Measurements from ENCODE around the gene CWC27.
"Not testable (repeated sequence)": the region's sequence is repeated elsewhere in the genome, so short reads cannot be mapped to it uniquely, and the experiment has no call there.

Gene CWC27

DNA sequence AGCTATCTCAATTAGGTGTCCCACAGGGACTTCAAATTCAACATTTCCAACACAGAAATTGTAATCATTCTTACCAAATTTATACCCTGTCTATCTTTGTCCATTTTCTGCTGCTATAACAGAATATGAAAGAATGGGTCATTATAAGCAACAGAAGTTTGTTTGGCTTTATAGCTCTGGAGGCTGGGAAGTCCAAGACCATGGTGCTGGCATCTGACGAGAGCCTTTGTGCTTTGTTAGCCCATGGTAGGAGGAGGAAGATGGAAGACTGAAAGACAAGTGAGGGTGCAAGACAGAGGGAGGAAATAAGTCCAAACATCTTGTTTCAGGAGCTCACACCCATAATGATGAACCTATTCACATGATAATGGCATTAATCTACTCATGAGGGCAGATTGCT, 72.2 kb downstream of the CWC27 start:
- DNase-seq: no peak

GRCh38 chr5:64853777-64854176, 85.0 kb downstream of the CWC27 start:
- DNase-seq: no peak

- no peak for DNase-seq
Observed at GRCh38 chr5:64854855-64855254, 86.1 kb downstream of the CWC27 start.

DNA sequence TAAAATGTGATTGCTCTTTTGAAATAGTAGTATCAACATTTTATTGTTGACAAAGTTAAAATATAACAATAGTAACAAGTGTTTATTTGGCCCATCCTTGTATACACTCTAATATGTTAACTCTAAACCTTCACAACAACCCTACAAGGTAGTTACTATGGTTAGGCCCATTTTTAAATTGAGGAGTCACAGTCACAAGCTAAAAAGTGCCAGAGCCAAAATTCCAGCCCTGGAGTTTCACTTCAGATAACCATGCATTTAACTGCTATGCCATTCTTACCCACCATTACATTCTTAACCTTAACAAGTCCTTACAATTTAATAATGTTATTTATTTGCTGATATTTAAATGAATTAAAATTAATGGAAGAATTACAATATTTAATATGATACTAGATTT, 91.2 kb downstream of the CWC27 start:
- DNase-seq: no peak

DNA sequence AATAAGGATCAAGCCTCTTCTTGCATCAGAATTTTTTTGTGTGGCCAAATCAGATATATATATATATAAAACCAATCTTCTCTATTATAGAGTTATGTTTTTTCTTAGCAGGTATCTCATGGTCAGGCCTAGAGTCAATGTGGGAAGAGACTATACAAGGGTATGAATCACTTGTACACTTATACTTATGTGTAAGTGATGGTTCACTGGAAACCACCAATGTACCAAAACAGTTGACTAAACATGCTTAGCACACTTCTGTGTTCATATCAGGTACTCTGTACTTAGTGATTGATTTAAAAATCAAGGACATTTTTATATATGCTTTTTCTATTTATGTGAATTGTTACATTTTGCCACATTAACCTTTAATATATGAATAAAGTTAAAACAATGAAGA, 92.6 kb downstream of the CWC27 start:
- no peak for DNase-seq

- DNase-seq: no peak
Observed at GRCh38 chr5:64864171-64864570, 95.4 kb downstream of the CWC27 start.

DNA sequence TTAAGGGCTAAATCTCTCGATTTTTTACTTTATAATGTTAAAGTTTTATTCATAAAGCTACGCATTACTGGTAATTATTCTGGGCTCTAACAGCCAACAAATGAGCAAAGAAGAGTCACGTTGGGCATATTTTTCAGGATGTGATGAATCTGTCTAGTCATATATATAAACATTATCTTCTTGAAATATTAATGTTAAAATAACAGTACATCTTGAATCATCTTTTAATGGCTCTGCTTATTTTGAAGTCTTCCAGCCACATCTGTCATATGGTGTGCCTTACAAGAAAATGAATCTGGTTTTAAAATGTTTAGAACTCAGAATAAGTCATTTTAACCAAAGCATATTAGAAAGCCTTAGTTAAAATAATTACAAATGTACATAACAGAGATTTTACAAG, 96.9 kb downstream of the CWC27 start:
- DNase-seq: no peak

DNA sequence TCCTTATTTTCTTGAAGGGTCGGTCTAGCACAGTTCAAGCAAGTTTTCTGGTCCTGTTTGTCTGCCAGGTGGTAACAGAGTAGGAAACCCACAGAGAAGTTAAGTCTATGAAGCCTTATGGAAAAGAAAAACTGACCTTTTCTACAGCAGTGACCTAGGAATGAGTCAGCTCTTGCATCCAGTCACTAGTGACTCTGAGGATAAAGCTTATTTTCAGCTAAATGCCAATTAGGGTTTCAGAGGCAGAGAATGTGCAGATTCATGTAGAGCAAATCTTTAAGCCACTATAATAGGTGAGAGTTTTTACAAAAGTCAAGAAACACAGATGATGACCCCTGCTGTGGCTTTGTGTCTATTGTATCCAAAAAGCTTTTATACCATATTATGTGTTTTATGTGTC, 100.7 kb downstream of the CWC27 start:
- no peak for DNase-seq

DNA sequence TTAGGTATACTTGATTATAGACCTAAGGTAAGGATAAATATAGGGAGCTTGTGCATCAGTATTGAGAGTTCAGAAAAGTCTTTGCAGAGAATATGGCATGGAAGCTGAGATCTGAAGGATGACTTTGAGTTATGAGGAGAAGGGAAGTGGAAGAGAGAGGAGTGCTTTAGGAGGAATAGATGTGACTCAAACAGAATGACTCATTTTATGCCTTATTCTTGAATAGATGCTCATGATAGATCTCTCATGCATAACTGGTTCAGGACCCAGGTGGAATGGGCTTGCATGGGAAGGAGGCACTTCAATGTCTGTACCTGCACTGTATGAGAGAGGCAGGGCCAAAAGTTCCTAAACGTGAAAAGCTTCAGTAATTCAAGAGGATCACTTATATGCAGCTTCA, 103.3 kb downstream of the CWC27 start:
- no peak for DNase-seq

DNA sequence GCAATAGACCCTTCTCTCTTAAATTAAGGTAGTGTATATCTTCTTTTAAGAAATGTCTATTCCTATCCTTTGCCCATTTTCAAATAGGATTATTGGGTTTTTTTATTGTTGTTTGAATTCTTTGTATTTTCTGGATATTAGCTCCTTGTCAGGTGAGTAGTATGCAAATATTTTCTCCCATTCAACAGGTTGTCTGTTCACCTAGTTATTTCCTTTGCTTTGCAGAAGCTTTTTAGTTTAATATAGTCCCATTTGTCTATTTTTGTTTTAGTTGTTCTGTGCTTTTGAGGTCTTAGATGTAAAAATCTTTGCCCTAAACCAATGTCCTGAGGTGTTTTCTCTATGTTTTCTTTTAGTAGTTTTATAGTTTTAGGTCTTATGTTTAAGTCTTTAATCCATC, 104.7 kb downstream of the CWC27 start:
- no peak for DNase-seq

- no peak for DNase-seq
Observed at GRCh38 chr5:64874753-64875152, 106.0 kb downstream of the CWC27 start.

DNA sequence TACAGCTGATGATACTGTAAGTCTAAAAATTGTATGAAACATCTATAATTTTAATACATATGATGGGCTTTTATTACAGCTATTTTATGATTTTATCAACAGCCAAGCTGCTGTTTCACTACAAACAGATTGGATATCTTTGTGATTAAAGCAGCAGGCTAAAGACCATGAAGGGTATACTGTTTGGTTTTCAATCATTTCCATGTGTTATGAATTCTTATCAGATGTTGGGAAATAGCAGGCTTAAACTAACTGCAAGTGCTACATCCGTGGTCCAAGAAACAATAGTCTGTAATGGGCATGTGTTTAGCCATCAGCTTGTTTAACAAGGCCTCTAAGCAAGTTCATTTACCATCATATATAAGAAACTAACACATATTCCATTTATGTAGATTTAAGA, 107.5 kb downstream of the CWC27 start:
- no peak for DNase-seq

DNA sequence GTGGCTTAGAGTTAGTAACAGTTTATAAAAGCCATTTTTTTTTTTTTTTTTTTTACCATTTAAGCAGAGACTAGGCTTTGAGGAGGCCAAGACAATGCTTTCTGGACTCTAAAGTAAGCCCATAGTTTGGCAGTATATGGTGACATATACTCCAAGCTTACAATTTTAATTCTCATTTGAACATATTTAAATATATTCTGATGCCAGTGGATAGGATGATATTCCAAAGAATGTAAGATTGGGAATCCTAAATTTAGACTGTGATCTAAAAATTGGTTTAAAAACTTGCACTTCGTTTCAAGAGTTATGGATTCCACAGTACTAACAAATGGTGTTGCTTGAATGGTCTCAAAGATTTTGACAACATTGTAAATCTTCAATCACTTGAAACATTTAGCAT, 112.1 kb downstream of the CWC27 start:
- no peak for DNase-seq

GRCh38 chr5:64883912-64884311, 115.2 kb downstream of the CWC27 start:
- no peak for DNase-seq

DNA sequence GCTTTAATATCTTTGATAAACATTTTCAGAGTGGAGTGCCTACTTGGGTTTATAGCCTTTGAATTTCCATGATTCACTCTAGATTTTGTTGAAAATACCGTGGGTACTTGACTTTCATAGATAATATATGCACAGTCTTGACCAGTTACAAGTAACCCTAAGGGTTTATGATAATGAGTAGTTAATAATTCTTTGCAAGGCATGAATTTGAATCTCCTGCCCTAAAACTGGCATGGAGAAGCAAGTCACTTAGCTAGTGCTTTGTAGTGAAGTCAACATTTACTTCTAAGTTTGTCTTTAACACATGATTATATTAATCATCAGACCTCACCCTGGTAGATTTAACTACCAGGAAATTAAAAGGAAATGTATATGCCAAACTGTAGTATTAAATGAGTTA, 115.8 kb downstream of the CWC27 start:
- no peak for DNase-seq

DNA sequence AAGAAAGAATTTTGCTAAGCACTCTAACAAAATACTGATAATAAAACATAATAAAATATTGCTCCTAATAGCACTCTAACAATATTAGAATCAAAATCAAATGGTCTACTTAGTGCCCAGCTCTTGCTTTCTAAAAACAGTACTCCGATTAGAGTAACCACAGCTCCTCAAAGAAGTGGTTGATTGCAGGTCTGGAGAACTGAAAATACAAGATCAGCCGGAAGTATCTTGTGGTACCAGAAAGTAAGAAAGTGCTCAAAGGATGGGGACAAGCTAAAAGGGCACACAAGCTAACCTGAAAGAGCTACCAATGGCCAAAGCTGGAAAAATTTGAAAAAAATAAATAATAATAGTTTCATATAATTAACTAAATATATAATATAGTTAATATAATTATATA, 119.2 kb downstream of the CWC27 start:
- no peak for DNase-seq

DNA sequence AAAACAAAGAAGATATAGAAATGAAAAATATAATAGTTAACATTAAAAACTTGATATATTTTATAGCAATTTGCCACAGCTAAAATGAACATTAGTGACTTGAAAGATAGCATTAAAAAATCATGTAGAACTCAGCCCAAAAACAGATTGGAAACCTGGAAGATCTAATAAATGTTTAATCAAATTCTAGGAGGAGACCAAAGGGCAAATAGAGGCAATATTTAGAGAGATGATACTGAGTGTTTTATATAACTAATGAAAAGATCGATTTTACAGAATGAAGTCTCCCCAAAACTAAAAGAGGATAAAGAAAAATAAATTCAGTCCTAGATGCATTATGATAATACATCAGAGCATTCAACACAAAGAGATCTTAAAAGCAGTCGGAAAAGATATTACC, 127.0 kb downstream of the CWC27 start:
- DNase-seq: no peak

DNA sequence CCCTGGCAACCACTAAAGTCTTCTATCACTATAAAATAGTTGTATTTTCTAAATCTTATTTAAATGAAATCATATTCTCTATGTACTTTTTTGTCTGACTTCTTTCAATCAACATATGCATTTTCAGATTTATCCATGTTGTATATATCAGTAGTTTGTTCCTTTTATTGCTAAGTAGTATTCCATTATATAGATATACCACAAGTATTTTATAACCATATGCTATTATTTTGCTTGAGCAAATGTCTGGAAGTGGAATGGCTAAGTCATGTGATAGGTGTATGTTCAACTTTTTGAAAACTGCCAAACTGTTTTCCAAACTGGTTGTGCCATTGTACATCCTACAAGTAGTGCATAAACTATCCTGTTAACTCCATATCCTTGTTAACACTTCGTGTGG, 131.1 kb downstream of the CWC27 start:
- DNase-seq: no peak

- no peak for DNase-seq
Observed at GRCh38 chr5:64900618-64901017, 131.9 kb downstream of the CWC27 start.

GRCh38 chr5:64907399-64907798, 138.7 kb downstream of the CWC27 start:
- DNase-seq: not testable (repeated sequence)

DNA sequence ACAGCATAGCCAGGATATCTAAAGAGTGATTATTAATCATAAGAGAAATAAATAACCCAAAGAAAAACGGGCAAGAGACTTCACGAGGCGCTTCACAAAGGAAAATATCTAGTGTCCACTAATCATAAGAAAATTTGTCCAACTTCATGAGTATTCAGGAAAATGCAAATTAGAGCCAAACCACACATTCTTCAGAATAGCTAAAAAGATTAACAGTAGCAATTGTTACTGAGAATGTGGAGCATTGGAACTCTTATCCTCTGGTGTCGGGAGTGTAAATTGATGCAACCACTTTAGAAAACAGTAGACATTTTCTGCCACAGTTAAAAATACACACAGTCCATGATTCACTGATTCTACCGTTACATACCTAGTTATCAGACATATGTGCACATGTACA, 145.7 kb downstream of the CWC27 start:
- no peak for DNase-seq

DNA sequence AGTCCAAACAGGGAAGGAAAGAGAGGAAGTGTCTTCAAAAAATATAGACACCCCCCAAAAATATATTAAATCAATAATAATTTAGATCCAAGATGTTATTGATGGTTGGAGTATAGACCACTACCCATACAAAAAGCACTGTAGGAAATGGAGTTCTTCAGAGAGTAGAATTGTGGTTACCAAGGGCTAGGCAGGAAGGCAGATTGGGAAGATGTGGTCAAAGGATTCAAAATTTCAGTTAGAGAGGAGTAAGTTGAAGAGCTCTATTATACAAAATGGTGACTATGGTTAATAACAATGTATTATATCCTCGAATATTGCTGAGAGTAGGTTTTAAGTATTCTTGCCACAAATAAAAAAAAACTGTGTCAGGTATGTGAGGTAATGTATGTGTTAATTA, 149.4 kb downstream of the CWC27 start:
- DNase-seq: no peak

DNA sequence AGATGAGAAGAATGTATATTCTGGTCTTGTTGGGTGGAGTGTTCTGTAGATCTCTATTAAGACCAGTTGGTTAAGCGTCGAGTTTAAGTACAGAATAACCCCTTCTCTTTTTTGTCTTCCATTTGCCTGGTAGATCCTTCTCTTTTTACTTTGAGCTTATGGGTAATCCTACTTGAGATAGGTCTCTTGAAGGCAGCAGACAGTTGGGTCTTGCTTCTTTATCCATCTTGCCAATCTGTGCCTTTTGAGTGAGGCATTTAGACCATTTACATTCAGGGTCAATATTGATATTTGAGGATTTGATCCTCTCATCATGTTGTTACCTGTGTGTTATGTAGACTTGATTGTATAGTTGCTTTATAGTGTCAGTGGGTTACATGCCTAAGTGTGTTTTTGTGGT, 152.7 kb downstream of the CWC27 start:
- no peak for DNase-seq

DNA sequence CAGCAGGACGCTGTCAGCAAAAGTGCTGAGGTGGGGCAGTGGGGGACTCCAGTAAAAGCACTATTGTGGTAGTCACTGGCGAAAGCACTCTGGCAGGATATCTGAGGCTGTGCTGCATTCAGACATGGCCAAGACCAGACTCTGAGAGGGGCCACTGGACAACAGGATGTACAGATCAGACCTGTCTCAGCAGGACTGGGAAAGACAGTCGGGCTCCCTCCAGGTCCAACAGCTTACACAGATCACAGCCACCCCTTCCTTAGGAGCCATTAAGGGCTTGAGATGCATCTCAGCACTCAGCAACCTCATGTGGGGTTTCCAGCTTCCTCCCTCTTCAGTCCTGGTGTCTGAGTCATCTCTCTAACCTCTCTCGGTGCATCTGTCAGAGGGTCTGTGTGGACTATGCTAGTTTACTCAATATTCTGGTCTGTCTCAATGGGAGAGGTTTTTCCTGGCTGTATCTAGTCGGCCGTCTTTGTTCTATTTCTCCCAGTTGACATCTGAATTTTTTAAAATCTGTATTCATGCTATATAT, 154.5 kb downstream of the CWC27 start:
- DNase-seq: no peak

DNA sequence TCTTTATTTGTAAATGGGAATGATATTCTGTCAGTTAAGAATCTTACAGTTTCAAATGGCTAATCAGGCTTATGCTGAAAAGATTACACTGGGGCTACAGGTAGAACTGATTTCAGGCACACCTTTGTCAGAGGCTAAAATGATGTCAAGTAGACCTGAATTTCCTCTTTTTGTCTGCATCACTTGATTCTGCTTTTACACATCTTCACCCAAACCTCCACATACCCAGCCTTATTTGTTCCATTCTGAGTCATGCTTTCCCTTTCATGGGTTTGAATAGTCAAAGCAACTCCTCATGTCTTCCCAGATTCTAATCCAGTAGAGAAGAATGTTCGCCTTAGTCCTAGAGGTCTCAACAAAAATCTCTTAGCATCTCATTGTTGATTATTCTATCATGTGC, 156.4 kb downstream of the CWC27 start:
- no peak for DNase-seq

DNA sequence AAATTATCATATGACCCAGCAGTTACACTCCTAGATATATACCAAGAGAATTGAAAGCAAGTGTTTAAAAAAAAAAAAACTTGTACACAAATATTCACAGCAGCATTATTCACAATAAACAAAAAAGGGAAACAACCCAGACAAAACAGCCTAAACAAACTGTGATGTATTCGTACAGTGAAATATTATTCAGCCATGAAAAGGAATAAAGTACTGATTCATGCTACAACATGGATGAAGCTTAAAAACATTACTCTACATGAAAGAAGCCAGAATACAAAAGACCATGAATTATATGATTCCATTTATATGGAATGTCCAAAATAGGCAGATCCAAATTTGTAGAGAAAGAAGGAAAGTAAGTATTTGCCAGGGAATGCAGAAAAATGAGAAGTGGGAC, 161.1 kb downstream of the CWC27 start:
- no peak for DNase-seq
